ENCODE data around the gene KEAP1. TPM values are rescaled to one million over a fixed set of nuclear protein-coding genes. Genes with fewer than 3 reads are reported as not detected.

Gene KEAP1
- total and polyA plus RNA-seq, 9 of the 15 experiments (the other 6 are each of a cell fraction or from before 2014, with no cell fraction given): 2.1 to 95.6 (median 64.3) TPM

DNA sequence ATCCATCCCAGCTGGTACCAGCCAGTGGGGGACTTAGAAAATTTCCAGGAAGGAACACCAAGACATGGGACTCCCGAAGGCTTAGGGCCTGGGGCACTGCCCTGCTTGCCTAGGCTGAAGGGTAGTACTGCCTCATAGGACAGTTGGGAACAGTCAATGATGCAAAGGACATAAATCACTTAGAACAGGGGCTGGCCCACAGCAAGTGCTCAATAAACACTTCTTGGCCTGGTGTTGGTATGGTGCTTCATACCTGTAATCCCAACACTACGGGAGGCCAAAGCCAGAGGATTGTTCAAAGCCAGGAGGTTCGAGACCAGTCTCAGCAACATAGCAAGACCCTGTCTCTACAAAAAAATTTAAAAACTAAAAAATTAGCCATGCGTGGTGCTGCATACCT, 5.8 kb downstream of the KEAP1 start (continued):
- TF ChIP-seq, protein P1, sequence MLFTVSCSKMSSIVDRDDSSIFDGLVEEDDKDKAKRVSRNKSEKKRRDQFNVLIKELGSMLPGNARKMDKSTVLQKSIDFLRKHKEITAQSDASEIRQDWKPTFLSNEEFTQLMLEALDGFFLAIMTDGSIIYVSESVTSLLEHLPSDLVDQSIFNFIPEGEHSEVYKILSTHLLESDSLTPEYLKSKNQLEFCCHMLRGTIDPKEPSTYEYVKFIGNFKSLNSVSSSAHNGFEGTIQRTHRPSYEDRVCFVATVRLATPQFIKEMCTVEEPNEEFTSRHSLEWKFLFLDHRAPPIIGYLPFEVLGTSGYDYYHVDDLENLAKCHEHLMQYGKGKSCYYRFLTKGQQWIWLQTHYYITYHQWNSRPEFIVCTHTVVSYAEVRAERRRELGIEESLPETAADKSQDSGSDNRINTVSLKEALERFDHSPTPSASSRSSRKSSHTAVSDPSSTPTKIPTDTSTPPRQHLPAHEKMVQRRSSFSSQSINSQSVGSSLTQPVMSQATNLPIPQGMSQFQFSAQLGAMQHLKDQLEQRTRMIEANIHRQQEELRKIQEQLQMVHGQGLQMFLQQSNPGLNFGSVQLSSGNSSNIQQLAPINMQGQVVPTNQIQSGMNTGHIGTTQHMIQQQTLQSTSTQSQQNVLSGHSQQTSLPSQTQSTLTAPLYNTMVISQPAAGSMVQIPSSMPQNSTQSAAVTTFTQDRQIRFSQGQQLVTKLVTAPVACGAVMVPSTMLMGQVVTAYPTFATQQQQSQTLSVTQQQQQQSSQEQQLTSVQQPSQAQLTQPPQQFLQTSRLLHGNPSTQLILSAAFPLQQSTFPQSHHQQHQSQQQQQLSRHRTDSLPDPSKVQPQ (CRISPR knock-in tag; IDR thresholded peaks at IDR 0.05; ENCODE audit: borderline replicate concordance): no peak
- TF ChIP-seq, protein P2, sequence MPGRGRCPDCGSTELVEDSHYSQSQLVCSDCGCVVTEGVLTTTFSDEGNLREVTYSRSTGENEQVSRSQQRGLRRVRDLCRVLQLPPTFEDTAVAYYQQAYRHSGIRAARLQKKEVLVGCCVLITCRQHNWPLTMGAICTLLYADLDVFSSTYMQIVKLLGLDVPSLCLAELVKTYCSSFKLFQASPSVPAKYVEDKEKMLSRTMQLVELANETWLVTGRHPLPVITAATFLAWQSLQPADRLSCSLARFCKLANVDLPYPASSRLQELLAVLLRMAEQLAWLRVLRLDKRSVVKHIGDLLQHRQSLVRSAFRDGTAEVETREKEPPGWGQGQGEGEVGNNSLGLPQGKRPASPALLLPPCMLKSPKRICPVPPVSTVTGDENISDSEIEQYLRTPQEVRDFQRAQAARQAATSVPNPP (IDR thresholded peaks at IDR 0.05; ENCODE audit: borderline replicate concordance, insufficient read depth, insufficient read length): no peak
- TF ChIP-seq NCOA2 (IDR thresholded peaks at IDR 0.05; ENCODE audit: partially characterized antibody in 2 of 2): no peak
- TF ChIP-seq ZZZ3 (IDR thresholded peaks at IDR 0.05): no peak

DNA sequence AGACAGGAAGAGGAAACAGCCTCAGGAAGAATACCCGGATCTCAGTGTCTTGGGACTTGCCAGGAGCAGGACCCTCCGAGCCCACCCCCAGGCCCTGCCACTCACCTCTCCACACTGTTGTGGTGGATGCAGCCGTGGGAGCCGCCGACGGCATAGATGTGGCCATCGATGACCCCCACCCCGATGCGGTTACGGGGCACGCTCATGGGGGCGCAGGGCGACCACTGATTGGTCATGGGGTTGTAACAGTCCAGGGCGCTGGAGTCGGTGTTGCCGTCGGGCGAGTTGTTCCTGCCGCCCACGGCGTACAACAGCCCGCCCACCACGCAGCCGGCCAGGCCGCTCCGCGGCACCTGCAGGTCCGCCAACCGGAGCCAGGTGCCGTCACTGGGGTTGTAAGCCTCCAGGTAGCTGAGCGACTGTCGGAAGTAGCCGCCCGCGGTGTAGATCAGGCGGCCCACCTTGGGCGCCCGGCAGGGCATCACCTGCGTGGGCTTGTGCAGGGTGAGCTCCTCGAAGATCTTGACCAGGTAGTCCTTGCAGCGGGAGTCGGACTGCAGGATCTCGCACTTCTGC, 11.6 kb downstream of the KEAP1 start:
- no peaks in the 10 kb centered on the region; a peak in 1 of 5 replicates for H3K27me3 ChIP-seq (ENCODE audit: control insufficient read depth in 2 of 2, insufficient read depth in 2 of 2, low read length in 2 of 2)

More for the DNA sequence above, 11.6 kb downstream of the KEAP1 start:
- no peak overlapping the region for H3K4me2 ChIP-seq (ENCODE audit: insufficient read depth, low read length)
- H3K9me1 ChIP-seq (ENCODE audit: control insufficient read depth, insufficient read depth, low read length): no peaks in the 10 kb centered on the region
- no peak overlapping the region for H3K4me3 ChIP-seq
- H3K36me3 ChIP-seq (ENCODE audit: control insufficient read depth, insufficient read depth, low read length): peaks cover 79% of the 10 kb centered on the region; the same call in 2 of the 3 replicates
- no peak for ATAC-seq
- WGBS (ENCODE audit: insufficient coverage, low coverage, missing lambda C conversion rate): 97% methylated on average over 28 of the region's 43 CpGs
- peak in 1 of 4 experiments; percentile 12 for DNase-seq (ENCODE audit: extremely low read depth in 1 of 4, low spot score in 3 of 4)
- no peak overlapping the region for H3K27ac ChIP-seq (ENCODE audit: extremely low read depth, low read depth, low read length)
- no peak for TF ChIP-seq ZNF57 (CRISPR knock-in tag; IDR thresholded peaks at IDR 0.05)
- TF ChIP-seq NCOA4 (IDR thresholded peaks at IDR 0.05; ENCODE audit: partially characterized antibody): no peak
- no peak for TF ChIP-seq SP1 (CRISPR knock-in tag; IDR thresholded peaks at IDR 0.05)
- TF ChIP-seq PHB2 (IDR thresholded peaks at IDR 0.05; ENCODE audit: low read depth): no peak
- TF ChIP-seq CBX5 (IDR thresholded peaks at IDR 0.05; ENCODE audit: borderline replicate concordance, low read depth): no peak
- TF ChIP-seq EGR1 (conservative IDR thresholded peaks at IDR 0.05): no peak
- peaks cover 45% of the 10 kb centered on the region for H3K79me2 ChIP-seq (ENCODE audit: control insufficient read depth, insufficient read depth, low read length)
- no peaks in the 10 kb centered on the region for H3K9me3 ChIP-seq (replicated peaks; ENCODE audit: control insufficient read depth, insufficient read depth, low read depth, low read length)
- H3K4me1 ChIP-seq (replicated peaks in 1 of 2; ENCODE audit: control insufficient read depth in 2 of 2, insufficient read depth in 2 of 2, low read length in 2 of 2): peaks cover 0 to 15% of the 10 kb centered on the region in 2 experiments; a peak in 2 of 5 replicates
- POLR2A ChIA-PET: interaction anchor here (1.5 kb wide), 1 partner anchor 9 kb away, joined by 8 read pairs; no protein-coding TSS in a partner anchor
- H3K9ac ChIP-seq (ENCODE audit: insufficient read depth in 1 of 2, low read depth in 2 of 2, low read length in 2 of 2): peak overlapping the region in 1 of 2 experiments; percentile 55; a peak in 2 of 4 replicates
- no TSS peak for BruUV-seq (replicated peaks)
- intact Hi-C loops (cut with micrococcal nuclease): no loop called here
- in situ Hi-C loops (cut with MboI): no loop called here
- H2AFZ ChIP-seq (ENCODE audit: low read depth, low read length): no peak overlapping the region
- H4K20me1 ChIP-seq (replicated peaks; ENCODE audit: control insufficient read depth, insufficient read depth, low read length): peaks cover 16% of the 10 kb centered on the region
- FAIRE-seq: no peak
- CTCF ChIA-PET (ENCODE audit: low intra/inter-chr PET ratio): interaction anchor here (0.6 to 1.6 kb wide), 2 partner anchors 74 to 81 kb away, joined by 3 to 5 read pairs; no protein-coding TSS in a partner anchor

All from K562 (cell line).